Cardiac muscle cell (in vitro differentiated cells and primary cell): ENCODE data around the gene CSTF1. TPM values are rescaled to one million over a fixed set of nuclear protein-coding genes. Genes with fewer than 3 reads are reported as not detected.
A peak's percentile ranks its signal among the peaks of the same experiment; 100 is the strongest.

Experiments used
- DNase-seq, 2 donors: peaks; one replicate each; pipeline versions ENCODE4 v3.0.0 to v3.0.0-alpha.2; 2010 to 2017; ENCODE audit warnings: low read depth in 1 of 2, low spot score in 1 of 2
- H3K27ac ChIP-seq: fragments of 200-600 bp; sonication (generic); 2 replicates; pipeline ENCODE4 v1.5.1; 2016
- H3K27me3 ChIP-seq: fragments of 200-600 bp; sonication (generic); 2 replicates; pipeline ENCODE4 v1.6.0; 2016; ENCODE audit warnings: control low read depth
- H3K36me3 ChIP-seq: fragments of 200-600 bp; sonication (generic); 2 replicates; pipeline ENCODE4 v1.5.1; 2016; ENCODE audit warnings: control low read depth
- H3K4me1 ChIP-seq: fragments of 200-600 bp; sonication (generic); 2 replicates; pipeline ENCODE4 v1.8.1; 2017; ENCODE audit warnings: low read depth, mild to moderate bottlenecking, mixed run types
- H3K4me3 ChIP-seq: fragments of 200-600 bp; sonication (generic); 2 replicates; pipeline ENCODE4 v1.5.1; 2016; ENCODE audit warnings: mild to moderate bottlenecking
- H3K9me3 ChIP-seq: fragments of 200-600 bp; sonication (generic); 2 replicates; pipeline ENCODE4 v1.5.1; 2017; ENCODE audit warnings: low read depth, mild to moderate bottlenecking, control low read depth
- polyA plus RNA-seq: library from polyadenylated mRNA; unstranded; fragments of >200 nt; fragmentation: Nextera tagmentation; extraction: Ambion mirVana; gene quantifications from 2 replicates; pipeline ENCODE4 v1.2.1, GENCODE V29; 2016
- total RNA-seq: library from RNA; depleted of rRNA; stranded (reverse); fragments of >200 nt; gene quantifications from 2 replicates; pipeline ENCODE4 v1.2.3, GENCODE V29; 2016
- TF ChIP-seq, protein P1 (sequence below): IDR thresholded peaks from 2 replicates; pipeline ENCODE4 v1.5.1; 2012; ENCODE audit warnings: low read depth, mild to moderate bottlenecking, low read length

Gene CSTF1
- 39.5 and 46.4 TPM in 2 replicates for total RNA-seq
- 34.9 and 46.8 TPM in 2 replicates for polyA plus RNA-seq

- Histone ChIP-seq H3K36me3 (peaks cover 19% of the 10 kb centered on the region), H3K27me3 (no peaks in the 10 kb centered on the region), H3K4me3 (peak within 1 kb of the TSS; percentile 62), H3K27ac (peak within 1 kb of the TSS; percentile 82), H3K4me1 (peaks cover 13% of the 10 kb centered on the region), H3K9me3 (no peaks in the 10 kb centered on the region)
- peak; percentile 99 to 100 for DNase-seq
- TF ChIP-seq, protein P1, sequence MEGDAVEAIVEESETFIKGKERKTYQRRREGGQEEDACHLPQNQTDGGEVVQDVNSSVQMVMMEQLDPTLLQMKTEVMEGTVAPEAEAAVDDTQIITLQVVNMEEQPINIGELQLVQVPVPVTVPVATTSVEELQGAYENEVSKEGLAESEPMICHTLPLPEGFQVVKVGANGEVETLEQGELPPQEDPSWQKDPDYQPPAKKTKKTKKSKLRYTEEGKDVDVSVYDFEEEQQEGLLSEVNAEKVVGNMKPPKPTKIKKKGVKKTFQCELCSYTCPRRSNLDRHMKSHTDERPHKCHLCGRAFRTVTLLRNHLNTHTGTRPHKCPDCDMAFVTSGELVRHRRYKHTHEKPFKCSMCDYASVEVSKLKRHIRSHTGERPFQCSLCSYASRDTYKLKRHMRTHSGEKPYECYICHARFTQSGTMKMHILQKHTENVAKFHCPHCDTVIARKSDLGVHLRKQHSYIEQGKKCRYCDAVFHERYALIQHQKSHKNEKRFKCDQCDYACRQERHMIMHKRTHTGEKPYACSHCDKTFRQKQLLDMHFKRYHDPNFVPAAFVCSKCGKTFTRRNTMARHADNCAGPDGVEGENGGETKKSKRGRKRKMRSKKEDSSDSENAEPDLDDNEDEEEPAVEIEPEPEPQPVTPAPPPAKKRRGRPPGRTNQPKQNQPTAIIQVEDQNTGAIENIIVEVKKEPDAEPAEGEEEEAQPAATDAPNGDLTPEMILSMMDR: no peak
Measured at GRCh38 chr20:56392132-56392880, at the start of gene CSTF1, which contains the start of gene AURKA. Gene CSTF1, plus strand, starts transcription at chr20:56392645. Its CDS starts 2,908 bp downstream, at chr20:56395553. Gene AURKA, minus strand, starts transcription at chr20:56392215. Its CDS starts 4,018 bp downstream, at chr20:56388197.

DNA sequence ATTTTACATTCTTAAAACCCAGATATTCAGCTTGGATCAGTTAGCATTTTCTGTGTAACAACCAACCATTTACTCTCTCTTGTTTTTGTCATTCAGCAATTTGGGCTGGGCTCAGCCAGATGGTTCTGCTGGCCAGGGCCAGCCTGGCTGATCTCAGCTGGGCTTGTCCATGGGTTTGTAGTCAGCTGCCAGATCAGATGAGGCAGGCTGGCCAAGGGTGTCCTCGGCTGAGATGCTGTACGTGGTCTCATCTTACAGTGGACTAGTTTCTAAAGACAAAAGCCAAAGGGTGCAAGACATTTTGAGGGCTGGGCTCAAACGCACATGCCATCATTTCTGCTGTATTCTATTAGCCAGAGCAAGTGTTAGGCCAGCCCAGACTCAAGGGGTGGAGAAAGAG, 49.7 kb upstream of the CSTF1 start:
- TF ChIP-seq, protein P1: no peak
- H3K27me3 ChIP-seq: peaks cover 18% of the 10 kb centered on the region
- H3K36me3 ChIP-seq: no peaks in the 10 kb centered on the region

GRCh38 chr20:56343861-56344381, 48.5 kb upstream of the CSTF1 start:
- TF ChIP-seq, protein P1: peak; percentile 77
- Histone ChIP-seq H3K4me3 (peak overlapping the region; percentile 21), H3K9me3 (no peaks in the 10 kb centered on the region)

More for the DNA sequence above, 49.7 kb upstream of the CSTF1 start:
- Histone ChIP-seq H3K4me1 (peaks cover 3% of the 10 kb centered on the region), H3K27ac (no peak overlapping the region), H3K4me3 (no peak overlapping the region), H3K9me3 (no peaks in the 10 kb centered on the region)
- DNase-seq: no peak

DNA sequence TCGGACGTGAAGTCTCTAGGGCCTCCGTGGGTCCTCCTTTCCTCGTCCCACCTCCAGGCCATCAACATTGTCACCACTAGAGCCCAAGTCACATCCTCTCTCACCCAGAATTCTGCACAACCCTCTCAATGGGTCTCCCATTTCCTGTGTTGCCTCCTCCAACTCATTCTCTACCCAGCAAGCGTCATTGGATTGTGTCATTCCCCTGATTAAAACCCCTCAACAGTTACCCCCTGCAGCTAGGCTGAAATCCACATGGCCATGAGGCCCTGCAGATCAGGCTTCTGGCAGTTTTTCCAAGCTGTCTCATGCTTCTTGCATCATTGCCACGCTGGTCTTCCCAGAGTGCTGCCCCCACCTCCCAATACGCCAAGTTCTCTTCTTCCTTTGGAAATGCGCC, 46.5 kb upstream of the CSTF1 start:
- H3K27me3 ChIP-seq: peaks cover 18% of the 10 kb centered on the region
- no peak overlapping the region for H3K27ac ChIP-seq
- TF ChIP-seq, protein P1: no peak
- H3K4me1 ChIP-seq: peaks cover 10% of the 10 kb centered on the region
- H3K9me3 ChIP-seq: no peaks in the 10 kb centered on the region
- no peaks in the 10 kb centered on the region for H3K36me3 ChIP-seq
- no peak overlapping the region for H3K4me3 ChIP-seq
- DNase-seq: peak in 1 of 2 donors; percentile 37

More at GRCh38 chr20:56343861-56344381, 48.5 kb upstream of the CSTF1 start:
- peaks cover 10% of the 10 kb centered on the region for H3K4me1 ChIP-seq
- peaks cover 18% of the 10 kb centered on the region for H3K27me3 ChIP-seq
- DNase-seq: peak; percentile 55 to 72
- no peak overlapping the region for H3K27ac ChIP-seq
- no peaks in the 10 kb centered on the region for H3K36me3 ChIP-seq

GRCh38 chr20:56347628-56348304, 44.7 kb upstream of the CSTF1 start:
- TF ChIP-seq, protein P1: no peak
- no peak for DNase-seq
- H3K27me3 ChIP-seq: peaks cover 13% of the 10 kb centered on the region
- no peaks in the 10 kb centered on the region for H3K36me3 ChIP-seq
- H3K27ac ChIP-seq: no peak overlapping the region
- H3K4me3 ChIP-seq: no peak overlapping the region
- no peaks in the 10 kb centered on the region for H3K9me3 ChIP-seq
- peaks cover 10% of the 10 kb centered on the region for H3K4me1 ChIP-seq
